A549 (cell line): ENCODE measurements around the gene SERPINF2. TPM values are rescaled to one million over a fixed set of nuclear protein-coding genes. Genes with fewer than 3 reads are reported as not detected.

ENCODE experiments used
- ATAC-seq, 2 experiments: fragments of 200-7000 bp in 1 of 2; fragments of >200 bp in 1 of 2; cut with Nextera tagmentation in 1 of 2; cut with Tn5 transposase in 1 of 2; 3 replicates each; pipeline versions ENCODE4 v1.8.0 to v1.9.1; 2018 to 2020; ENCODE audit warnings: mild to moderate bottlenecking in 1 of 2, moderate library complexity in 1 of 2
- CTCF ChIA-PET: fragments of 300-600 bp; sonication (Branson Sonifier 250); formaldehyde crosslinking; extraction: SDS; loops from one replicate; lab custom pipeline; 2021; ENCODE audit warnings: antibody characterized with exemption, inconsistent platforms; lab: Yijun Ruan, JAX
- POLR2A ChIA-PET: fragments of 350-600 bp; formaldehyde crosslinking; extraction: SDS; loops from one replicate; lab custom pipeline; 2021; ENCODE audit warnings: antibody characterized with exemption, inconsistent platforms; lab: Yijun Ruan, JAX
- DNase-seq, 2 experiments: peaks; one replicate each; pipeline versions ENCODE4 v3.0.0 to v3.0.0-alpha.2; 2011 to 2016; ENCODE audit warnings: low read depth in 1 of 2, low spot score in 1 of 2
- FAIRE-seq: peaks from 2 replicates; lab custom pipeline; 2011; peaks lifted over from hg19 to GRCh38; lab: Jason Lieb, UNC
- H3K27ac ChIP-seq, 2 experiments: fragments of >200 bp; sonication (Bioruptor Twin); formaldehyde crosslinking; 3 replicates each; pipeline ENCODE4 v1.5.1; 2016 to 2017
- H3K4me1 ChIP-seq: fragments of >200 bp; sonication (Bioruptor Twin); formaldehyde crosslinking; 3 replicates; pipeline ENCODE4 v1.6.1; 2016
- H3K4me2 ChIP-seq: fragments of >200 bp; sonication (Bioruptor Twin); formaldehyde crosslinking; 3 replicates; pipeline ENCODE4 v1.6.1; 2016
- H3K4me3 ChIP-seq: fragments of >200 bp; sonication (Bioruptor Twin); formaldehyde crosslinking; 3 replicates; pipeline ENCODE4 v1.5.1; 2016
- H3K9me3 ChIP-seq: fragments of >200 bp; sonication (Bioruptor Twin); formaldehyde crosslinking; 3 replicates; pipeline ENCODE4 v1.6.1; 2016
- BHLHE40 ChIP-seq: IDR thresholded peaks from 2 replicates; pipeline ENCODE4 v1.6.1; 2012; ENCODE audit warnings: low read depth, low read length, inconsistent platforms
- CBX8 ChIP-seq: fragments of 200-600 bp; sonication (generic); IDR thresholded peaks from 2 replicates; pipeline ENCODE4 v1.6.1; 2016
- CTCF ChIP-seq: fragments of >200 bp; sonication (Bioruptor Twin); formaldehyde crosslinking; IDR thresholded peaks from 3 replicates; pipeline ENCODE4 v1.5.1; 2016
- E2F6 ChIP-seq: IDR thresholded peaks from 2 replicates; pipeline ENCODE4 v1.6.1; 2012; ENCODE audit warnings: low read depth, borderline replicate concordance
- EHF ChIP-seq: fragments of 250-450 bp; sonication (Bioruptor Pico); IDR thresholded peaks from 2 replicates; pipeline ENCODE4 v1.5.0; 2020; ENCODE audit warnings: mild to moderate bottlenecking
- ESRRA ChIP-seq: fragments of 150-350 bp; IDR thresholded peaks from 2 replicates; pipeline ENCODE4 v1.6.1; 2014; ENCODE audit warnings: mild to moderate bottlenecking, low read length, borderline replicate concordance
- HEYL ChIP-seq: fragments of 250-450 bp; sonication (Bioruptor Pico); IDR thresholded peaks from 2 replicates; pipeline ENCODE4 v1.8.0; 2021; ENCODE audit warnings: mild to moderate bottlenecking, moderate library complexity
- HOXB13 ChIP-seq: fragments of 250-450 bp; sonication (Bioruptor Pico); IDR thresholded peaks from 2 replicates; pipeline ENCODE4 v1.5.0; 2020; ENCODE audit warnings: low read depth, mild to moderate bottlenecking, moderate library complexity
- HOXB5 ChIP-seq: fragments of 250-450 bp; sonication (Bioruptor Pico); IDR thresholded peaks from 2 replicates; pipeline ENCODE4 v1.5.0; 2020; ENCODE audit warnings: mild to moderate bottlenecking, moderate library complexity
- JUNB ChIP-seq: fragments of >200 bp; sonication (Bioruptor Twin); formaldehyde crosslinking; IDR thresholded peaks from 2 replicates; pipeline ENCODE4 v1.6.1; 2016
- MAFK ChIP-seq: fragments of 450-650 bp; IDR thresholded peaks from 2 replicates; pipeline ENCODE4 v1.6.1; 2014; ENCODE audit not compliant: partially characterized antibody
- NR3C1 ChIP-seq: fragments of >200 bp; sonication (Bioruptor Twin); formaldehyde crosslinking; IDR thresholded peaks from 3 replicates; pipeline ENCODE4 v1.6.1; 2017
- PBX3 ChIP-seq: IDR thresholded peaks from 2 replicates; pipeline ENCODE4 v1.6.1; 2012
- POLR2AphosphoS2 ChIP-seq: conservative IDR thresholded peaks from 2 replicates; pipeline ENCODE4 v1.6.1; 2012; ENCODE audit warnings: low read length, improper control_type of control experiment, inconsistent platforms
- RAD21 ChIP-seq, 2 experiments: fragments of >200 bp in 1 of 2; sonication (Bioruptor Twin) in 1 of 2; formaldehyde crosslinking in 1 of 2; IDR thresholded peaks in 1 of 2; conservative IDR thresholded peaks in 1 of 2; 2 replicates in 1 of 2; 3 replicates in 1 of 2; pipeline ENCODE4 v1.6.1; 2012 to 2018; ENCODE audit warnings: inconsistent platforms in 1 of 2
- TFCP2L1 ChIP-seq: fragments of 250-450 bp; sonication (Bioruptor Pico); IDR thresholded peaks from 2 replicates; pipeline ENCODE4 v1.5.0; 2021; ENCODE audit warnings: mild to moderate bottlenecking
- ZC3H11A ChIP-seq: fragments of 450-650 bp; IDR thresholded peaks from 2 replicates; pipeline ENCODE4 v1.6.1; 2014; ENCODE audit warnings: antibody characterized with exemption, mild to moderate bottlenecking
- ZFP36 ChIP-seq: fragments of 450-650 bp; IDR thresholded peaks from 2 replicates; pipeline ENCODE4 v1.6.1; 2014; ENCODE audit warnings: borderline replicate concordance; ENCODE audit not compliant: partially characterized antibody
- WGBS: methylation state at CpG from one replicate; pipeline ENCODE4 v1.1.6; 2017; ENCODE audit errors: missing lambda C conversion rate; 5-methylcytosine and 5-hydroxymethylcytosine counted together
- polyA minus RNA-seq: library from RNA; depleted of rRNA, polyadenylated mRNA; stranded (reverse); fragments of >200 nt; gene quantifications from 2 replicates; pipeline ENCODE4 v1.2.3, GENCODE V29; 2011; rRNA and poly(A)+ RNA removed
- polyA plus RNA-seq, 4 experiments: library from polyadenylated mRNA; depleted of rRNA in 3 of 4; stranded (reverse); fragments of >200 nt; fragmentation: RNase III in 1 of 4; extraction: RNeasy Plus Mini Kit Qiagen cat#74134 plus additional on column Dnase treatment in 1 of 4; gene quantifications; 2 replicates in 3 of 4; 3 replicates in 1 of 4; pipeline ENCODE4 v1.2.3, GENCODE V29; 2011 to 2017

SERPINF2 gene
- polyA plus RNA-seq (2011; rRNA removed) (2.1 and 2.7 TPM in 2 replicates), polyA plus RNA-seq (2017; fragmentation: RNase III; extraction: RNeasy Plus Mini Kit Qiagen cat#74134 plus additional on column Dnase treatment) (2.4 to 2.9 TPM (median 2.7 TPM) in 3 replicates), polyA minus RNA-seq (1.9 and 2.3 TPM in 2 replicates)
- 2.8 and 3.6 TPM in 2 replicates for polyA plus RNA-seq (2012; cell fraction: cytosol; rRNA removed)
- polyA plus RNA-seq (2012; cell fraction: nucleus; rRNA removed), result 3.9 and 4.4 TPM in 2 replicates

- DNase-seq, result no peak
- Histone ChIP-seq H3K9me3 (peaks cover 5% of the 10 kb centered on the region; the same call in 1 of the 3 replicates), H3K4me2 (no peak within 1 kb of the TSS), H3K4me1 (peaks cover 6% of the 10 kb centered on the region; the same call in 1 of the 3 replicates), H3K27ac (0 out of 6 replicates have a peak within 1 kb of the TSS, but pooled peaks of 1 of the 2 experiments have one; percentile 14), H3K4me3 (no peak within 1 kb of the TSS)
- TF ChIP-seq NR3C1 (no peak), JUNB (no peak)
- no peak for FAIRE-seq
- peak; percentile 24 to 36; a peak in 4 of 6 replicates for ATAC-seq
- ChIA-PET CTCF (interaction anchor here (0.6 to 2.1 kb wide), 5 partner anchors 9 to 407 kb away, joined by 3 to 5 read pairs (median 4); no protein-coding TSS in a partner anchor), POLR2A (no interaction called here)
- WGBS, result 47% methylated on average over 8 of the region's 10 CpGs
Measured at GRCh38 chr17:1742371-1743087, at the start of gene SERPINF2. Gene SERPINF2, plus strand, starts transcription at chr17:1742871. Its CDS starts 2,125 bp downstream, at chr17:1744996.

- DNase-seq (no peak), FAIRE-seq (no peak), ATAC-seq (no peak)
- ChIA-PET CTCF (interaction anchor here (0.6 to 1.5 kb wide), 2 partner anchors 24 to 653 kb away, joined by 4 to 8 read pairs; no protein-coding TSS in a partner anchor), POLR2A (no interaction called here)
- no peak for TF ChIP-seq PBX3
- TF ChIP-seq HOXB13 (CRISPR knock-in tag), result no peak
- no peak for TF ChIP-seq HEYL (CRISPR knock-in tag)
- no peak for TF ChIP-seq MAFK
- no peak for TF ChIP-seq BHLHE40
- TF ChIP-seq RAD21 (conservative IDR thresholded peaks at IDR 0.05 in 1 of 2, IDR thresholded peaks at IDR 0.05 in 1 of 2), result no peak
- no peak for TF ChIP-seq CTCF
- no peak for TF ChIP-seq HOXB5 (CRISPR knock-in tag)
- TF ChIP-seq ZFP36, result no peak
- TF ChIP-seq E2F6, result no peak
- no peak for TF ChIP-seq CBX8
- TF ChIP-seq ESRRA, result no peak
- no peak for TF ChIP-seq EHF (CRISPR knock-in tag)
- no peak for TF ChIP-seq ZC3H11A
- Histone ChIP-seq H3K4me1 (0 out of 3 replicates have a peak, but pooled peaks cover 5% of the 10 kb centered on the region), H3K27ac (no peak overlapping the region), H3K4me2 (no peak overlapping the region), H3K4me3 (no peak overlapping the region), H3K9me3 (no peaks in the 10 kb centered on the region)
- WGBS, result 71% methylated on average over 7 of the region's 7 CpGs
Measured at GRCh38 chr17:1693339-1693738, 49.3 kb upstream of the SERPINF2 start.

GRCh38 chr17:1695365-1695764 lies 47.3 kb upstream of the SERPINF2 start:
- Histone ChIP-seq H3K27ac (no peak overlapping the region), H3K4me3 (no peak overlapping the region), H3K4me2 (no peak overlapping the region), H3K4me1 (0 out of 3 replicates have a peak, but pooled peaks cover 5% of the 10 kb centered on the region), H3K9me3 (no peaks in the 10 kb centered on the region)
- POLR2A ChIA-PET, result interaction anchor here (0.6 kb wide), 1 partner anchor 12 kb away, joined by 6 read pairs; no protein-coding TSS in a partner anchor
- no peak for DNase-seq
- CTCF ChIA-PET, result interaction anchor here (0.7 to 1.7 kb wide), 3 partner anchors 12 to 47 kb away, joined by 4 to 5 read pairs (median 5); no protein-coding TSS in a partner anchor
- TF ChIP-seq TFCP2L1, result no peak
- TF ChIP-seq POLR2AphosphoS2, result no peak
- FAIRE-seq, result no peak
- 80% methylated on average over 8 of the region's 8 CpGs for WGBS
- no peak for ATAC-seq
